ENCODE measurements around the gene WNT2B. TPM values are rescaled to one million over a fixed set of nuclear protein-coding genes. Genes with fewer than 3 reads are reported as not detected.
A peak's percentile ranks its signal among the peaks of the same experiment; 100 is the strongest.
"Not testable (repeated sequence)": the region's sequence is repeated elsewhere in the genome, so short reads cannot be mapped to it uniquely, and the experiment has no call there.

WNT2B gene
- total RNA-seq: 0.51 and 1.0 TPM in 2 replicates

GRCh38 chr1:112508278-112509004, at the start of gene WNT2B:
Gene WNT2B (plus strand): TSS chr1:112508965. CDS start chr1:112509263, 298 bp downstream.
- DNase-seq (ENCODE audit: low read depth in 2 of 2): peak in 1 of 2 donors; percentile 22

- DNase-seq (ENCODE audit: low read depth in 2 of 2): no peak
Observed at GRCh38 chr1:112460615-112461014, 48.1 kb upstream of the WNT2B start.

DNA sequence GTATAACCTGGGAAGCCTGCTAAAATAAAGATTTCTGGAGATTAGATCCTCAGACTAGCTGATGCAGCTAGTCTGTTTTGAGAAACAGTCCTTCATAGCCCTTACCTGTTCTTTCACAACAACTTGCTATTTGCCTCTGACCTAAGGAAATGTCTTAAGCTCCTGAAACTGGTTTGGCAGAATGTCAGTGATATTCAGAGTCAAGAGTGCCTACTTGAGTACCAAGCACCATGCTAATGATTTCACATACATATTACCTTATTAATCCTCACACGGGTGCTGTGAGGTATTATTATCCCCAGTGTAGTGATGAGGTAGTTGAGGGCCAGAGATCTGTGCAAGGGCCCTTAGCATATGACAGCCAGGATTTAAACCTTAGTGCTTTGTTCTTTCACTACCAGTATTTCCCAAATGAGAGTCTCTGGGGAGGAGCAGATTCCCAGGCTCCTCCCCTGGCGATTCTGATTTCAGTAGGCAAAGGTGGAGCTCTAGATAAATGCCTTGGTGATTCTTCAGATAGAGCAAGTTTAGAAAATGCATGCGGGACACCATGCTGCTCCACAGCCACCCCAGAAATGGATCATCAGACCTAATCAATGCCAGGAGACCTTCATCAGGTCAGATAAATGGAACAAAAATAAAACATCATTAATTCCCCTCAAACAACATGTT, 47.4 kb upstream of the WNT2B start:
- DNase-seq (ENCODE audit: low read depth in 2 of 2): no peak

DNA sequence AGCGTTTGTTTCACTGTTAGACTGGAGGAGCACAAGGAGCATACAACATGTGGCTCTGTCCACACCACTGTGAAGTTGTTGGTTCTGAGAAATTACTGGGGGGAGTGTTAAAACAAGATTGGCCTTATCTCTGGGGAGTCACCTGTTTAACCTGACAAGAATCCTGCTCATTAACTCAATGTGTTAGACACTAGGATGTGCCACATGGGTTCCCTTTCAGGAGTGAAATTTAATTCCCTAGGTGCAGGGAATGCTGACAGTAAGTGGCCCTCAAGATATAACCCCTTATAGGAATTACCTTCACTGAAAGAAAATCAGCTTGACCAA, 45.8 kb upstream of the WNT2B start:
- DNase-seq (ENCODE audit: low read depth in 2 of 2): no peak

DNA sequence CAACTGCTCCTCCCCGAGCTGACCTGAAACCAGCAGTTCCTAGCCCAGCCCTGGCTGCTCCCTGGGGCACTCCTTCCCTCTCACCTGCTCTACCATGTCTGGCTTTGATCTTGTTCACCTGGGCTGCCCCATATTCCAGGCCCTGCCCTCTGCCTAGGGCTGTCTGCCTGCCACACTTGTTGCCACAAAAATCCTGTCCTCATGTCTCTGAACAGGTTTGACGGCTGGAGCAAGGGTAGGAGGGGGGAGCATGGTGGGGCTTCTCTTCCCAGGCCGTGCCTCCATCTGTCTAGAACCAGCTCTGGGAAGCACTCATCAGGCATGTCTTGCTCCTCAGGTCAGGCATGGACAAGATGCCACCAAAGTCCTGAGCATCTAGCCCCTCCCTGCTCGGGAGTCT, 44.3 kb upstream of the WNT2B start:
- no peak for DNase-seq (ENCODE audit: low read depth in 2 of 2)

- peak in 1 of 2 donors; percentile 78 for DNase-seq (ENCODE audit: low read depth in 2 of 2)
Observed at GRCh38 chr1:112465122-112465521, 43.6 kb upstream of the WNT2B start.

DNA sequence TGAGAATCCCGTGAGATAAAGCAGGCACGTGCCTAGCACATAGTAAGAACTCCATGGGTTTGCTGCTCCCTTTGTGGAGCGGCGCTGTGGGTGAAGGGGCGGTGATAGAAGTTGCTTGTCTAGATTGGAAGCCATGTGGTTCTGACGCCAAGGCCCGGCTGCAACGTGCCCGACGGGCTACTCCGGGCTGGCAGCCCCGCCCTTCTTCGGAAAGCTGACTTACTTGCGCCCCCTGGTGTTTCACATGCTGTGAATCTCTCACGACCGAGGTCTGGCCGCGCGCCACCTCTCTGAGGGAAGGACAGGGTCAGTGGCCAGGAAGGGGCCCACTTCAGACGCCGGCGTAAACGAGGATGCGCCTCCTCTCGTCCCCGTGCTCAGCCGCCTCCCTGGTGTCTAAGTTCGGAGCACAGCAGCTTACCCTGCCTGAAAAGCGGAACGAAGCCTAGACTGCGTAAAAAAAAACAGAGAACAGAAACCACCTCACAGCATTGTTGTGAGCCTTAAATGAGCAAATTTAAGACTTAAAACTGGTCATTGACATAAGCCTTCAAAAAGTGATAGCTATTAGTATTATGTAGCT, 42.6 kb upstream of the WNT2B start:
- peak; percentile 81 to 95 for DNase-seq (ENCODE audit: low read depth in 2 of 2)

DNA sequence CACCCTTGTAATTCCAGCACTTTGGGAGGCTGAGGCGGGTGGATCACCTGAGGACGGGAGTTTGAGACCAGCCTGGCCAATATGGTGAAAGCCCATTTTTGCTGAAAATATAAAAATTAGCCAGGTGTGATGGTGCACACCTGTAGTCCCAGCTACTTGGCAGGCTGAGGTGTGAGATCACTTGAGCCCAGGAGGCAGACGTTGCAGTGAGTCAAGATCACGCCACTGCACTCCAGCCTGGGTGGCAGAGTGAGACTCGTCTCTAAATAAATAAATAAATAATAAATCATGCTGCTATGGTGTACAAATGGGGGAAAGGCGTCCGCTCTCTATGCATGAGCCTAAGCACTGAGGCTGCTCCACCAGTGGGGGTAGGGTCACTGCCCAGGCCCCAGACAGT, 38.4 kb upstream of the WNT2B start:
- not testable (repeated sequence) for DNase-seq (ENCODE audit: low read depth in 2 of 2)

- DNase-seq (ENCODE audit: low read depth in 2 of 2): no peak
Observed at GRCh38 chr1:112470966-112471365, 37.8 kb upstream of the WNT2B start.

- no peak for DNase-seq (ENCODE audit: low read depth in 2 of 2)
Observed at GRCh38 chr1:112472142-112472541, 36.6 kb upstream of the WNT2B start.

- DNase-seq (ENCODE audit: low read depth in 2 of 2): no peak
Observed at GRCh38 chr1:112477550-112477949, 31.2 kb upstream of the WNT2B start.

DNA sequence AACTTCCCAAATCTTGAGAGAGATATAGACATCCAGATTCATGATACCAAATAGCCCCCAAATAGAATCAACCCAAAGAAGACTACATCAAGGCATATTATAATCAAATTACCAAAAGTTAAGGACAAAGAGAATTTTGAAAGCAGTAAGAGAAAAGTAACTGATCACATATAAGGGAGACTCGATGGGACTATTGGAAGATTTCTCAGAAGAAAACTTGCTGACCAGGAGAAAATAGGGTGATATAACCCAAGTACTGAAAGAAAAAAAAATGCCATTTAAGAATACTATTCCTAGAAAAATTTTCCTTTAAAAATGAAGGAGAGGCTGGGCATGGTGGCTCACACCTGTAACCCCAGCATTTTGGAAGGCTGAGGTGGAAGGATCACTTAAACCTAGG, 30.5 kb upstream of the WNT2B start:
- no peak for DNase-seq (ENCODE audit: low read depth in 2 of 2)

GRCh38 chr1:112486063-112486462, 22.7 kb upstream of the WNT2B start:
- not testable (repeated sequence) for DNase-seq (ENCODE audit: low read depth in 2 of 2)

DNA sequence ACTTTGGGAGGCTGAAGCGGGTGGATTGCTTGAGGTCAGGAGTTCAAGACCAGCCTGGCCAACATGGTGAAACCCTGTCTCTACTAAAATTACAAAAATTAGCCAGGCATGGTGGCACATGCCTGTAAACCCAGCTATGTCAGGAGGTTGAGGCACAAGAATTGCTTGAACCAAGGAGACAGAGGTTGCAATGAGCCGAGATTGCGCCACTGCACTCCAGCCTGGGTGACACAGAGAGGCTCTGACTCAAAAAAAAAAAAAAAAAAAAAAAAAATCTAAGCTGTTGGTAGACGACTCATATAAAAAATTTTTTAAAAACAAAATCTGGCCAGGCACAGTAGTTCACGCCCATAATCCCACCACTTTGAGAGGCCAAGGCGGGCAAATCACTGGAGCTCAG, 21.1 kb upstream of the WNT2B start:
- not testable (repeated sequence) for DNase-seq (ENCODE audit: low read depth in 2 of 2)

DNA sequence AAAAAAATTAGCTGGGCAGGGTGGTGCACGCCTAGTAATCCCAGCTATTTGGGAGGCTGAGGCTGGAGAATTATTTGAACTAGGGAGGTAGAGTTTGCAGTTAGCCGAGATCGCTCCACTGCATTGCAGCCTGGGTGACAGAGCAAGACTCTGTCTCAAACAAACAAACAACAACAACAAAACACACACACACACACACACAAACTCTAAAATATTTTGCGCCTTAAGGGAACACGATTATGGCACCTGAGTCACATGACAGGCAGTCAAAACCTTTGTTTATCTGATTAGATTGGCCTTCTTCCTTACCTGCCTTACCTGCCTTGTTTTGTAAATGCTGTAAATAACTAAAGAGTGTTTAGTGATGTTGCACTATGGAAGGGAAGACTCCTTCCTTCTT, 20.6 kb upstream of the WNT2B start:
- no peak for DNase-seq (ENCODE audit: low read depth in 2 of 2)

DNA sequence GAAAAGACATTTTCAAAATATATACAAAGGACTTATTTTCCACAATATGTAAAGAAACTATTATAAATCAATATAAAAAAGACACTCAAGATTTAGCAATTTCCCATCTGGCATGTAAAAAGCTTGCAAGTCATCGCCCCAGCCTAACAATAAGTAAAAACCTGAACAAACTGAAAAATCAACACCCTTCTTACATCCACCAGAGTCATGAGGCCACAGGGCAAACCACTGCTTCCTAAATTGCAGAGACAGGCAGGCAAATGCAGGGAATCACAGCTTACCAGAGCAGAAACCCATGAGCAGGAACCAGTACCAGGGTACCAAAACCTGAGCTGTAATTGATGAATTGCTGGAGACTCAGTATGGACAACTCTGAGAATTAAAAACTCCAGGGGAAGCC, 16.7 kb upstream of the WNT2B start:
- DNase-seq (ENCODE audit: low read depth in 2 of 2): no peak

DNA sequence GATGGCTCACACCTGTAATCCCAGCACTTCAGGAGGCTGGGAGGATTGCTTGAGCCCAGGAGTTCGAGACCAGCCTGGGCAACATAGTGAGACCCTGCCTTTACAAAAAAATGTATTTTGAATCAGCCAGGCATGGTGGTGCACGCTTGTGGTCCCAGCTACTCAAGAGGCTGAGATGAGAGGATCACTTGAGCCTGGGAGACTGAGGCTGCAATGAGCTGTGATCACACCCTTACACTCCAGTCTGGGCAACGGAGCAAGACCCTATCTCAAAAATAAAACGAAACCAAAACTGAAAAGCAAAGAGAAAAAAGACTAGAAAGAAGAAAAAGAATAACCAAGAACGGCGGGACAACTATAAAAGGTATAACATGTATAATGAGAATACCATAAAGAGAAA, 15.4 kb upstream of the WNT2B start:
- DNase-seq (ENCODE audit: low read depth in 2 of 2): no peak

DNA sequence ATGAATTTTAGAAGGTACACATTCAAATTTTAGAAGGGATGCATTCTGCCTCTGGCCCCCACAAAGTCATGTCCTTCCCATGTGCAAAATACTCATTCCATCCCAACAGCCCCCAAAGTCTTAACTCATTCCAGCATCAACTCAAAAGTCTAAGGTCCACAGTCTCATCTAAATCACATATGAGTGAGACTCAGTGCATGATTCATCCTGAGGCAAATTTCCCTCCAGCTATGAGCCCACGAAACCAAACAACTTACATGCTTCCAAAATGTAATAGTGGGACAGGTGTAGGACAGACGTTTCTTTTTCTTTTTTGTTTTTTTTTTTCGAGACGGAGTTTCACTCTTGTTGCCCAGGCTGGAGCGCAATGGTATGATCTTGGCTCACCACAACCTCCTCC, 12.5 kb upstream of the WNT2B start:
- no peak for DNase-seq (ENCODE audit: low read depth in 2 of 2)

- peak; percentile 9 to 55 for DNase-seq (ENCODE audit: low read depth in 2 of 2)
Observed at GRCh38 chr1:112501810-112502641, 6.7 kb upstream of the WNT2B start.

DNA sequence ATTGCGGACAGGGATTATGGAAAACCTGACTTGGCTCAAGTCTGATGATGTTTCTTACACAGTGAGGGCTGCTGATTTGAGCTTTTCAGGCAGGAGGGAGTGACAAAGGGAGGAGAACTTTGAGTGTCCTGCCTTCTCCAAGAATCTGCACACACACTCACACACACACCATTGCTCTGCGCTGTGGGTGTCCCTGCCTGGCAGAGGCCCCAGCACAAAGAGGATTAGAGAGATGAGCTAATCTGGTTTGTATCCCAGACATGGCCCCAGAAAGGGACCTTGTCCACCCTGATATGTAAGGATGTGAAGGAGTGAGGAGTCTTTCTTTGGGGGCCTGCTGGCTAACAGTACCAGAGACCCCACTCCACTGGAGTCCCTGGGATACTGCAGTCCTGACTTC, 5.9 kb upstream of the WNT2B start:
- DNase-seq (ENCODE audit: low read depth in 2 of 2): no peak

- DNase-seq (ENCODE audit: low read depth in 2 of 2): no peak
Observed at GRCh38 chr1:112504001-112504660, 4.6 kb upstream of the WNT2B start.
